PC-9 (cell line): ENCODE data around the gene SPDYE2.
"Not testable (repeated sequence)": the region's sequence is repeated elsewhere in the genome, so short reads cannot be mapped to it uniquely, and the experiment has no call there.

Source experiments
- EZH2 ChIP-seq: fragments of 200-600 bp; sonication (generic); IDR thresholded peaks from 2 replicates; pipeline ENCODE4 v1.8.0; 2017; ENCODE audit warnings: antibody characterized with exemption, low read depth
- TF ChIP-seq, protein P1 (sequence below): fragments of 200-600 bp; sonication (generic); conservative IDR thresholded peaks from 2 replicates; pipeline ENCODE4 v1.6.1; 2017; ENCODE audit warnings: mixed run types, antibody characterized with exemption, mild to moderate bottlenecking, moderate library complexity

DNA sequence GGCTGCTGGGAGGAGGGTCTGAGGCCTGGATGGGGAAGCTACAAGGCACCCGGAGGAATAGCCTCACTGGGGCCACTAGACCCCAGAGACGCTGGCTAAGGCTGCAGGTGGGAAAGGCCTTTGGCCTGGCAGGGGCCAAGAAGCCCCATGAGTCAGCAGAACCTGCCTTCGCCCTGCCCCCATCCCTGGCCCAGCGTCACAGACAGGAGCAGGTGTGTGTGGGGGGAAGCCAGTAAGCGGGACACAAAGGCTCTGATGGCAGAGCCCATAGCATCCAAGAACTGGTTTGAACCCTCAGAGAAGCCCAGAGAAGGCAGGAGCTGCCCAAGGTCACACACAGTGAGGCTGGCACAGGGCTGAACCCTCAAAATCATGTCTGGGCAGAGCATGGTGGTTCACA, 55.8 kb downstream of the SPDYE2 start:
- TF ChIP-seq, protein P1, sequence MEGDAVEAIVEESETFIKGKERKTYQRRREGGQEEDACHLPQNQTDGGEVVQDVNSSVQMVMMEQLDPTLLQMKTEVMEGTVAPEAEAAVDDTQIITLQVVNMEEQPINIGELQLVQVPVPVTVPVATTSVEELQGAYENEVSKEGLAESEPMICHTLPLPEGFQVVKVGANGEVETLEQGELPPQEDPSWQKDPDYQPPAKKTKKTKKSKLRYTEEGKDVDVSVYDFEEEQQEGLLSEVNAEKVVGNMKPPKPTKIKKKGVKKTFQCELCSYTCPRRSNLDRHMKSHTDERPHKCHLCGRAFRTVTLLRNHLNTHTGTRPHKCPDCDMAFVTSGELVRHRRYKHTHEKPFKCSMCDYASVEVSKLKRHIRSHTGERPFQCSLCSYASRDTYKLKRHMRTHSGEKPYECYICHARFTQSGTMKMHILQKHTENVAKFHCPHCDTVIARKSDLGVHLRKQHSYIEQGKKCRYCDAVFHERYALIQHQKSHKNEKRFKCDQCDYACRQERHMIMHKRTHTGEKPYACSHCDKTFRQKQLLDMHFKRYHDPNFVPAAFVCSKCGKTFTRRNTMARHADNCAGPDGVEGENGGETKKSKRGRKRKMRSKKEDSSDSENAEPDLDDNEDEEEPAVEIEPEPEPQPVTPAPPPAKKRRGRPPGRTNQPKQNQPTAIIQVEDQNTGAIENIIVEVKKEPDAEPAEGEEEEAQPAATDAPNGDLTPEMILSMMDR: not testable (repeated sequence)
- TF ChIP-seq EZH2: not testable (repeated sequence)
